NT2/D1 (cell line): ENCODE data around the gene MARS1.
"Not testable (repeated sequence)": the region's sequence is repeated elsewhere in the genome, so short reads cannot be mapped to it uniquely, and the experiment has no call there.

Source experiments
- YY1 ChIP-seq: IDR thresholded peaks from 2 replicates; pipeline ENCODE4 v1.6.1; 2011; ENCODE audit not compliant: insufficient read length, insufficient read depth
- ZNF274 ChIP-seq: IDR thresholded peaks from 2 replicates; pipeline ENCODE4 v1.6.1; 2011; ENCODE audit warnings: mild to moderate bottlenecking, low read depth, low read length

DNA sequence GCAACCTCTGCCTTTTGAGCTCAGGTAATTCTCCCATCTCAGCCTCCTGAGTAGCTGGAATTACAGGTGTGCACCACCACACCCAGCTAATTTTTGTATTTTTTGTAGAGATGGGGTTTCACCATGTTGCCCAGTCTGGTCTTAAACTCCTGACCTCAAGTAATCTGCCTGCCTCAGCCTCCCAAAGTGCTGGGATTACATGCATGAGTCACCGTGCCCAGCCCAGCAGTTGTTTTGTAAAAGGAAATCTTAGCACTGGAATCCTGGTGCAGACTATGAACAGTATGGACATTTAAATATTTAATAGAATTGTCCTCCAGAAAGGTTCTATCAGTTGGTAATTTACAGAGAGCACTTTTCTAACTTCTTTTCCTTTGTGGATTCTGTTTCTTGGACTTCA lies 73.2 kb downstream of the MARS1 start:
- not testable (repeated sequence) for TF ChIP-seq ZNF274, YY1
